Skeletal muscle satellite cell (primary cell): ENCODE results near the gene RHOF.

Source experiments
- H3K27me3 ChIP-seq: 2 replicates; pipeline ENCODE4 v1.7.0; 2013; ENCODE audit warnings: low read length; ENCODE audit not compliant: control insufficient read depth, insufficient read depth
- H3K36me3 ChIP-seq: 2 replicates; pipeline ENCODE4 v1.7.0; 2013; ENCODE audit warnings: mild to moderate bottlenecking, control low read depth, low read length; ENCODE audit not compliant: insufficient read depth
- H3K4me1 ChIP-seq: 2 replicates; pipeline ENCODE4 v1.7.0; 2013; ENCODE audit warnings: low read length; ENCODE audit not compliant: control insufficient read depth, insufficient read depth
- H3K4me2 ChIP-seq: 2 replicates; pipeline ENCODE4 v1.7.0; 2013; ENCODE audit warnings: mild to moderate bottlenecking, low read length
- H3K4me3 ChIP-seq: 2 replicates; pipeline ENCODE4 v1.7.0; 2013; ENCODE audit warnings: low read length
- H3K9ac ChIP-seq: 2 replicates; pipeline ENCODE4 v1.7.0; 2013; ENCODE audit warnings: mild to moderate bottlenecking, low read depth, low read length, moderate library complexity
- H3K9me3 ChIP-seq: replicated peaks from 2 replicates; pipeline ENCODE4 v1.7.0; 2013; ENCODE audit warnings: mild to moderate bottlenecking, control low read depth, low read length

Gene RHOF

GRCh38 chr12:121828306-121828705 lies 34.8 kb upstream of the RHOF start:
- Histone ChIP-seq H3K4me2 (no peak overlapping the region), H3K27me3 (no peaks in the 10 kb centered on the region), H3K4me1 (no peaks in the 10 kb centered on the region), H3K4me3 (no peak overlapping the region), H3K36me3 (peaks cover 79% of the 10 kb centered on the region), H3K9me3 (no peaks in the 10 kb centered on the region), H3K9ac (no peak overlapping the region)

- Histone ChIP-seq H3K9me3 (no peaks in the 10 kb centered on the region), H3K36me3 (peaks cover 82% of the 10 kb centered on the region), H3K9ac (no peak overlapping the region), H3K4me3 (no peak overlapping the region), H3K27me3 (no peaks in the 10 kb centered on the region), H3K4me2 (no peak overlapping the region), H3K4me1 (no peaks in the 10 kb centered on the region)
Observed at GRCh38 chr12:121827351-121828099, 34.0 kb upstream of the RHOF start.

- H3K4me2 ChIP-seq, result no peak overlapping the region
- H3K4me1 ChIP-seq, result no peaks in the 10 kb centered on the region
- H3K9ac ChIP-seq, result no peak overlapping the region
- no peaks in the 10 kb centered on the region for H3K27me3 ChIP-seq
- peaks cover 82% of the 10 kb centered on the region for H3K36me3 ChIP-seq
- no peaks in the 10 kb centered on the region for H3K9me3 ChIP-seq
- no peak overlapping the region for H3K4me3 ChIP-seq
Observed at GRCh38 chr12:121826318-121827150, 33.0 kb upstream of the RHOF start.

GRCh38 chr12:121825041-121825523 lies 31.6 kb upstream of the RHOF start:
- Histone ChIP-seq H3K9ac (no peak overlapping the region), H3K4me1 (no peaks in the 10 kb centered on the region), H3K9me3 (no peaks in the 10 kb centered on the region), H3K4me3 (no peak overlapping the region), H3K4me2 (no peak overlapping the region), H3K36me3 (peaks cover 74% of the 10 kb centered on the region), H3K27me3 (no peaks in the 10 kb centered on the region)

- H3K4me2 ChIP-seq, result no peak overlapping the region
- H3K9ac ChIP-seq, result no peak overlapping the region
- no peaks in the 10 kb centered on the region for H3K9me3 ChIP-seq
- H3K4me1 ChIP-seq, result no peaks in the 10 kb centered on the region
- H3K27me3 ChIP-seq, result no peaks in the 10 kb centered on the region
- H3K4me3 ChIP-seq, result no peak overlapping the region
- peaks cover 71% of the 10 kb centered on the region for H3K36me3 ChIP-seq
Observed at GRCh38 chr12:121823727-121824115, 30.2 kb upstream of the RHOF start.

- Histone ChIP-seq H3K9me3 (no peaks in the 10 kb centered on the region), H3K4me3 (no peak overlapping the region), H3K4me2 (no peak overlapping the region), H3K9ac (no peak overlapping the region), H3K36me3 (peaks cover 66% of the 10 kb centered on the region), H3K4me1 (no peaks in the 10 kb centered on the region), H3K27me3 (no peaks in the 10 kb centered on the region)
Observed at GRCh38 chr12:121823101-121823726, 29.7 kb upstream of the RHOF start.

- Histone ChIP-seq H3K9me3 (no peaks in the 10 kb centered on the region), H3K4me2 (no peak overlapping the region), H3K27me3 (no peaks in the 10 kb centered on the region), H3K9ac (no peak overlapping the region), H3K4me1 (no peaks in the 10 kb centered on the region), H3K36me3 (peaks cover 66% of the 10 kb centered on the region), H3K4me3 (no peak overlapping the region)
Observed at GRCh38 chr12:121822393-121823100, 29.1 kb upstream of the RHOF start.

GRCh38 chr12:121820056-121820455 lies 26.6 kb upstream of the RHOF start:
- Histone ChIP-seq H3K27me3 (no peaks in the 10 kb centered on the region), H3K4me2 (no peak overlapping the region), H3K4me1 (no peaks in the 10 kb centered on the region), H3K4me3 (no peak overlapping the region), H3K36me3 (peaks cover 70% of the 10 kb centered on the region), H3K9ac (no peak overlapping the region), H3K9me3 (no peaks in the 10 kb centered on the region)

GRCh38 chr12:121819212-121819949 lies 25.9 kb upstream of the RHOF start:
- no peak overlapping the region for H3K4me2 ChIP-seq
- no peak overlapping the region for H3K4me3 ChIP-seq
- no peaks in the 10 kb centered on the region for H3K4me1 ChIP-seq
- H3K9ac ChIP-seq, result no peak overlapping the region
- peaks cover 71% of the 10 kb centered on the region for H3K36me3 ChIP-seq
- no peaks in the 10 kb centered on the region for H3K9me3 ChIP-seq
- no peaks in the 10 kb centered on the region for H3K27me3 ChIP-seq

GRCh38 chr12:121817648-121818043 lies 24.2 kb upstream of the RHOF start:
- Histone ChIP-seq H3K27me3 (no peaks in the 10 kb centered on the region), H3K4me2 (no peak overlapping the region), H3K36me3 (peaks cover 68% of the 10 kb centered on the region), H3K9ac (no peak overlapping the region), H3K9me3 (no peaks in the 10 kb centered on the region), H3K4me3 (no peak overlapping the region), H3K4me1 (peaks cover 10% of the 10 kb centered on the region)
